NCI-H1092 (cell line): ENCODE results near the gene C19orf85.
A peak's percentile ranks its signal among the peaks of the same experiment; 100 is the strongest.

Experiments used
- DNase-seq: peaks from one replicate; lab custom pipeline; 2025; lab: John Stamatoyannopoulos, UW

C19orf85 gene

GRCh38 chr19:55489711-55490477 is 25.3 kb upstream of the C19orf85 start:
- no peak for DNase-seq

GRCh38 chr19:55488986-55489710 is 24.6 kb upstream of the C19orf85 start:
- no peak for DNase-seq

GRCh38 chr19:55487924-55488687 is 23.6 kb upstream of the C19orf85 start, which contains the start of gene SSC5D:
Gene SSC5D, plus strand, starts transcription at chr19:55488436. Its CDS starts 154 bp downstream, at chr19:55488590.
- DNase-seq = no peak

GRCh38 chr19:55486971-55487923 is 22.7 kb upstream of the C19orf85 start:
- no peak for DNase-seq

GRCh38 chr19:55486043-55486970 is 21.8 kb upstream of the C19orf85 start:
- no peak for DNase-seq

GRCh38 chr19:55485439-55486011 is 21.0 kb upstream of the C19orf85 start:
- DNase-seq = no peak

GRCh38 chr19:55484593-55485438 is 20.3 kb upstream of the C19orf85 start, which contains the start of gene NAT14:
Gene NAT14, plus strand, starts transcription at chr19:55485188. Its CDS starts 521 bp downstream, at chr19:55485709.
- peak; percentile 40 for DNase-seq

- DNase-seq = no peak
Observed at GRCh38 chr19:55483706-55484592, 19.4 kb upstream of the C19orf85 start.

- DNase-seq = no peak
Observed at GRCh38 chr19:55482967-55483705, 18.6 kb upstream of the C19orf85 start.

GRCh38 chr19:55482156-55482961 is 17.8 kb upstream of the C19orf85 start:
- DNase-seq = no peak

GRCh38 chr19:55481794-55482155 is 17.2 kb upstream of the C19orf85 start:
- no peak for DNase-seq

GRCh38 chr19:55481148-55481793 is 16.7 kb upstream of the C19orf85 start:
- no peak for DNase-seq

- DNase-seq = no peak
Observed at GRCh38 chr19:55479451-55480230, 15.1 kb upstream of the C19orf85 start.

- no peak for DNase-seq
Observed at GRCh38 chr19:55479045-55479444, 14.5 kb upstream of the C19orf85 start.

- no peak for DNase-seq
Observed at GRCh38 chr19:55478364-55478763, 13.8 kb upstream of the C19orf85 start.
